ENCODE measurements around the gene CCSER1.

DNA sequence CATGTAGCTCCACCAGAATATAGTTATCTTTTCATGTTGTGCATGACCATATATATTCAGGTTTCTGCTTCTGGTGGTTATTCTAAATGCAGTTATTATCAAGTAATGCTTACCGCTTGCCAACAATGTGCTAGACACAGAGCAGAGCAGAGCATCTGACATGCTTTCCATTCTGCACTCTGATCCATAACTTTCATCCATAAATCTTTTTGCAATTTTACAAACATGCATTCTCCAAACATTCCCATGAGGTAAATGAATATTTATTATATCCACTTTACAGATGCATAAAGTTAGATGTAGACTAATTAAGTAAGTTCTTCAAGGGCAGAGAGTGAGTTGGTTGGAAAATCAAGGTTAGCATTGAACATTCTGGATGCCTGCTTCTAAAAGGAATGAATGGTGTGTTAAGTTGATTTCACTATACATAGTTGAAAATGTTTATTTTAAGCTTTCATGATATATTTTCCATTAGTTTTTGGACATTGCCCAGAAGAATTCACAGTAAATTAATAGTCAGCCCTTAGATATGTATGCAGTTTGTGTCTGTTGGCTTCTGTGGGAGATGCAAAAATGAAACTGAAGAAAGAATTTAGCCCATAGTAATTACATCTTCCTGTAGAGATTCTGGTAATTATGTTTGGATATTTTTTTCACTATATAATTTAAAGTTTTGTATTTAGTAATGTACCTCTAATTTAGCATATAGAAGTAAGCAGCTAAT, 867.8 kb downstream of the CCSER1 start:
- TF ChIP-seq, protein P1, sequence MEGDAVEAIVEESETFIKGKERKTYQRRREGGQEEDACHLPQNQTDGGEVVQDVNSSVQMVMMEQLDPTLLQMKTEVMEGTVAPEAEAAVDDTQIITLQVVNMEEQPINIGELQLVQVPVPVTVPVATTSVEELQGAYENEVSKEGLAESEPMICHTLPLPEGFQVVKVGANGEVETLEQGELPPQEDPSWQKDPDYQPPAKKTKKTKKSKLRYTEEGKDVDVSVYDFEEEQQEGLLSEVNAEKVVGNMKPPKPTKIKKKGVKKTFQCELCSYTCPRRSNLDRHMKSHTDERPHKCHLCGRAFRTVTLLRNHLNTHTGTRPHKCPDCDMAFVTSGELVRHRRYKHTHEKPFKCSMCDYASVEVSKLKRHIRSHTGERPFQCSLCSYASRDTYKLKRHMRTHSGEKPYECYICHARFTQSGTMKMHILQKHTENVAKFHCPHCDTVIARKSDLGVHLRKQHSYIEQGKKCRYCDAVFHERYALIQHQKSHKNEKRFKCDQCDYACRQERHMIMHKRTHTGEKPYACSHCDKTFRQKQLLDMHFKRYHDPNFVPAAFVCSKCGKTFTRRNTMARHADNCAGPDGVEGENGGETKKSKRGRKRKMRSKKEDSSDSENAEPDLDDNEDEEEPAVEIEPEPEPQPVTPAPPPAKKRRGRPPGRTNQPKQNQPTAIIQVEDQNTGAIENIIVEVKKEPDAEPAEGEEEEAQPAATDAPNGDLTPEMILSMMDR (IDR thresholded peaks at IDR 0.05; ENCODE audit: low read depth, low read length, missing input control), result no peak
- TF ChIP-seq, protein P2, sequence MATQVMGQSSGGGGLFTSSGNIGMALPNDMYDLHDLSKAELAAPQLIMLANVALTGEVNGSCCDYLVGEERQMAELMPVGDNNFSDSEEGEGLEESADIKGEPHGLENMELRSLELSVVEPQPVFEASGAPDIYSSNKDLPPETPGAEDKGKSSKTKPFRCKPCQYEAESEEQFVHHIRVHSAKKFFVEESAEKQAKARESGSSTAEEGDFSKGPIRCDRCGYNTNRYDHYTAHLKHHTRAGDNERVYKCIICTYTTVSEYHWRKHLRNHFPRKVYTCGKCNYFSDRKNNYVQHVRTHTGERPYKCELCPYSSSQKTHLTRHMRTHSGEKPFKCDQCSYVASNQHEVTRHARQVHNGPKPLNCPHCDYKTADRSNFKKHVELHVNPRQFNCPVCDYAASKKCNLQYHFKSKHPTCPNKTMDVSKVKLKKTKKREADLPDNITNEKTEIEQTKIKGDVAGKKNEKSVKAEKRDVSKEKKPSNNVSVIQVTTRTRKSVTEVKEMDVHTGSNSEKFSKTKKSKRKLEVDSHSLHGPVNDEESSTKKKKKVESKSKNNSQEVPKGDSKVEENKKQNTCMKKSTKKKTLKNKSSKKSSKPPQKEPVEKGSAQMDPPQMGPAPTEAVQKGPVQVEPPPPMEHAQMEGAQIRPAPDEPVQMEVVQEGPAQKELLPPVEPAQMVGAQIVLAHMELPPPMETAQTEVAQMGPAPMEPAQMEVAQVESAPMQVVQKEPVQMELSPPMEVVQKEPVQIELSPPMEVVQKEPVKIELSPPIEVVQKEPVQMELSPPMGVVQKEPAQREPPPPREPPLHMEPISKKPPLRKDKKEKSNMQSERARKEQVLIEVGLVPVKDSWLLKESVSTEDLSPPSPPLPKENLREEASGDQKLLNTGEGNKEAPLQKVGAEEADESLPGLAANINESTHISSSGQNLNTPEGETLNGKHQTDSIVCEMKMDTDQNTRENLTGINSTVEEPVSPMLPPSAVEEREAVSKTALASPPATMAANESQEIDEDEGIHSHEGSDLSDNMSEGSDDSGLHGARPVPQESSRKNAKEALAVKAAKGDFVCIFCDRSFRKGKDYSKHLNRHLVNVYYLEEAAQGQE (IDR thresholded peaks at IDR 0.05), result no peak
- no peak for TF ChIP-seq RAD21 (IDR thresholded peaks at IDR 0.05)
- no peak for TF ChIP-seq GABPA (IDR thresholded peaks at IDR 0.05 in 1 of 2, conservative IDR thresholded peaks at IDR 0.05 in 1 of 2)
- TF ChIP-seq EGR1 (IDR thresholded peaks at IDR 0.05; ENCODE audit: low read depth in 2 of 2), result no peak
- TF ChIP-seq JUND (IDR thresholded peaks at IDR 0.05), result no peak
- no peak for TF ChIP-seq FOXA1 (IDR thresholded peaks at IDR 0.05)
- TF ChIP-seq YY1 (IDR thresholded peaks at IDR 0.05), result no peak
- TF ChIP-seq, protein P3, sequence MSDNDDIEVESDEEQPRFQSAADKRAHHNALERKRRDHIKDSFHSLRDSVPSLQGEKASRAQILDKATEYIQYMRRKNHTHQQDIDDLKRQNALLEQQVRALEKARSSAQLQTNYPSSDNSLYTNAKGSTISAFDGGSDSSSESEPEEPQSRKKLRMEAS (IDR thresholded peaks at IDR 0.05), result no peak
- no peak for TF ChIP-seq NR2F2 (IDR thresholded peaks at IDR 0.05)
- TF ChIP-seq HNF4A (conservative IDR thresholded peaks at IDR 0.05), result no peak
- TF ChIP-seq, protein P4, sequence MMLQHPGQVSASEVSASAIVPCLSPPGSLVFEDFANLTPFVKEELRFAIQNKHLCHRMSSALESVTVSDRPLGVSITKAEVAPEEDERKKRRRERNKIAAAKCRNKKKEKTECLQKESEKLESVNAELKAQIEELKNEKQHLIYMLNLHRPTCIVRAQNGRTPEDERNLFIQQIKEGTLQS (IDR thresholded peaks at IDR 0.05), result no peak

All from liver (tissue), 3 donors.